Common myeloid progenitor, CD34-positive (primary cell): ENCODE measurements around the gene EXTL2.
"Not testable (repeated sequence)": the region's sequence is repeated elsewhere in the genome, so short reads cannot be mapped to it uniquely, and the experiment has no call there.

Source experiments
- CTCF ChIA-PET: fragments of 350-600 bp; sonication (Branson Sonifier 250); formaldehyde crosslinking; loops from one replicate; lab custom pipeline; 2021; ENCODE audit warnings: antibody characterized with exemption; lab: Charles Lee
- POLR2A ChIA-PET: fragments of 350-600 bp; sonication (Branson Sonifier 250); formaldehyde crosslinking; loops from one replicate; lab custom pipeline; 2021; ENCODE audit warnings: antibody characterized with exemption; lab: Charles Lee
- DNase-seq, 3 donors: peaks; one replicate each; pipeline versions ENCODE4 v3.0.0 to v3.0.0-alpha.2; 2013
- H3K27ac ChIP-seq, 2 experiments: 1 replicate in 1 of 2; 2 replicates in 1 of 2; pipeline ENCODE4 v1.7.0; 2013; ENCODE audit warnings: inconsistent platforms in 2 of 2, low read length in 2 of 2, mild to moderate bottlenecking in 2 of 2, low read depth in 1 of 2, moderate library complexity in 1 of 2; ENCODE audit not compliant: severe bottlenecking in 2 of 2, insufficient read depth in 1 of 2, poor library complexity in 1 of 2
- H3K27me3 ChIP-seq, 5 experiments: replicated peaks in 2 of 5; 1 replicate in 3 of 5; 2 replicates in 2 of 5; pipeline versions ENCODE4 v1.6.1 to v1.7.0; 2013; ENCODE audit warnings: low read length in 4 of 5, mild to moderate bottlenecking in 2 of 5, moderate library complexity in 2 of 5, inconsistent platforms in 1 of 5; ENCODE audit not compliant: insufficient read depth in 5 of 5, control insufficient read depth in 4 of 5
- H3K36me3 ChIP-seq, 4 experiments: 1 replicate in 2 of 4; 2 replicates in 2 of 4; pipeline versions ENCODE4 v1.6.1 to v1.7.0; 2013; ENCODE audit warnings: low read length in 3 of 4, control low read depth in 1 of 4, mild to moderate bottlenecking in 1 of 4; ENCODE audit not compliant: control insufficient read depth in 4 of 4, insufficient read depth in 4 of 4
- H3K4me1 ChIP-seq, 4 experiments: 1 replicate in 3 of 4; 2 replicates in 1 of 4; pipeline versions ENCODE4 v1.6.1 to v1.7.1; 2013; ENCODE audit warnings: low read length in 3 of 4, mild to moderate bottlenecking in 3 of 4, control low read depth in 1 of 4, inconsistent platforms in 1 of 4, moderate library complexity in 1 of 4; ENCODE audit not compliant: control insufficient read depth in 4 of 4, insufficient read depth in 4 of 4; ENCODE audit errors: control extremely low read depth in 1 of 4
- H3K4me3 ChIP-seq, 7 experiments: 1 replicate in 4 of 7; 2 replicates in 3 of 7; pipeline versions ENCODE4 v1.5.1 to v1.7.0; 2013; ENCODE audit warnings: mild to moderate bottlenecking in 7 of 7, low read length in 6 of 7, moderate library complexity in 6 of 7, inconsistent platforms in 2 of 7, low read depth in 2 of 7, control low read depth in 1 of 7; ENCODE audit not compliant: insufficient read depth in 4 of 7, control insufficient read depth in 1 of 7; ENCODE audit errors: extremely low read depth in 1 of 7
- H3K9me3 ChIP-seq, 5 experiments: 1 replicate in 4 of 5; 2 replicates in 1 of 5; pipeline versions ENCODE4 v1.6.1 to v1.7.1; 2013; ENCODE audit warnings: low read length in 4 of 5, mild to moderate bottlenecking in 2 of 5, inconsistent platforms in 1 of 5, low read depth in 1 of 5, moderate library complexity in 1 of 5; ENCODE audit not compliant: control insufficient read depth in 4 of 5, insufficient read depth in 2 of 5; ENCODE audit errors: control extremely low read depth in 1 of 5
- WGBS: methylation state at CpG from one replicate; pipeline ENCODE4 v1.1.5; 2013; ENCODE audit not compliant: insufficient coverage; 5-methylcytosine and 5-hydroxymethylcytosine counted together

EXTL2 gene

DNA sequence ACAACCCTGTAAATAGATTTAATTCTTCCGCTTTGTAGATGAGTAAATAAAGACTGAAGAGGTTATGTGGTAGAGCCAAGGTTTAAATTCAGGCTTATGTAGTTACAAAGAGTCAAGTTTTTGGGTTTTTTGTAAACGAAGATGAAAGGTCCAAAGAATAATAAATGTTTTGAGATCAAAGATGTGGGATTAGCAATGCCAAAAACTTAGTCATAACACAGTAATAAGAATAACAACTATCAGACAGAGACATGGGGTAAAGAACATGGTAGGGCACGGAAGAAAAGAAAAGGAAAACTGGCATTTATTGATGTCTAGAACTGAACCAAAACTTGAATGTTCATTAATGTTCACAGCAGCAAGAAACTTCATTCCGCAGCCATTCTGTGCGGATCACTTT, 42.9 kb downstream of the EXTL2 start:
- H3K4me1 ChIP-seq, result peaks cover 0 to 3% (median 0%) of the 10 kb centered on the region in 4 experiments
- H3K9me3 ChIP-seq, result no peaks in the 10 kb centered on the region
- H3K27ac ChIP-seq, result no peak overlapping the region
- no peaks in the 10 kb centered on the region for H3K27me3 ChIP-seq
- H3K4me3 ChIP-seq, result no peak overlapping the region
- WGBS, result no CpG with 5 or more reads among the region's 5 CpGs
- CTCF ChIA-PET, result interaction anchor here (0.7 kb wide), 1 partner anchor 391 kb away, joined by 3 read pairs; no protein-coding TSS in a partner anchor
- H3K36me3 ChIP-seq, result no peaks in the 10 kb centered on the region
- POLR2A ChIA-PET, result no interaction called here
- DNase-seq, result no peak

DNA sequence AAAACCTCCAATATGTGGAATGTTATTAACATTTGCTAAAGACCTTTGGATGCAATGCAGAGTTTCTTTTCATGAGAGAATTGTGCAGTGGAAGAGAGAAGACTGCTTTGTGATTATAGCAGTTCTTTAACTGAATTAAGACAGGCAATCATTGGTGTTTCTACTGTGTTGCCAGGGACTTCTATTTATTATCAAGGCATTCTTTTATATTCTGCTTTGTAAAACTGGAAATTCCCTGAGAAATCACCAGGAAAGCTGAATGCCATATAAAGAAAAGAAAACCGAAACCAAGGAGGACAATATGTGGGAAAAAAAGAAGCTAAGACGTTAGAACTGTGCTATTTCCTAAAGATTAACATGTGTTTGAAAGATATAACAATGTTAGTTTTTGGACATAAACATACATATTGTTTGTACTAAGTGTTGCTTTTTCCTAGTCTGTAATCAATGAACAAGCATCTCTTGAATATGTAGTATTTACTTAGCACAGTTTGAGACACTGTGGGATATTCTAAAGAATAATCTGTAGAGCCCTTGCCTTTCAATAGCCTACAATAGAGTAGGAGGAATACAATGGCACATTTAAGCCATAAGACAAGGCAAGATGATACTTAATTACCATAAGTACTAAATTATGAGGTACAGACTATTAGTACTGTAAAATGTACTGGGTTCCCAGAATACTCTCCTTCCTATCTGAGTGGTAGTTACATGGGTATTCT, 47.1 kb downstream of the EXTL2 start:
- Histone ChIP-seq H3K27me3 (no peaks in the 10 kb centered on the region), H3K4me1 (peaks cover 0 to 3% (median 0%) of the 10 kb centered on the region in 4 experiments), H3K36me3 (no peaks in the 10 kb centered on the region), H3K4me3 (peak overlapping the region in 4 of 7 experiments; percentile 2 to 62 (median 47)), H3K27ac (no peak overlapping the region), H3K9me3 (peaks cover 0 to 4% (median 0%) of the 10 kb centered on the region in 5 experiments)
- ChIA-PET CTCF (interaction anchor here (0.7 to 2.0 kb wide), 2 partner anchors 20 to 386 kb away, joined by 3 to 7 read pairs; no protein-coding TSS in a partner anchor), POLR2A (no interaction called here)
- 0% methylated on average over 1 of the region's 2 CpGs for WGBS
- peak in 1 of 3 donors; percentile 5 for DNase-seq

DNA sequence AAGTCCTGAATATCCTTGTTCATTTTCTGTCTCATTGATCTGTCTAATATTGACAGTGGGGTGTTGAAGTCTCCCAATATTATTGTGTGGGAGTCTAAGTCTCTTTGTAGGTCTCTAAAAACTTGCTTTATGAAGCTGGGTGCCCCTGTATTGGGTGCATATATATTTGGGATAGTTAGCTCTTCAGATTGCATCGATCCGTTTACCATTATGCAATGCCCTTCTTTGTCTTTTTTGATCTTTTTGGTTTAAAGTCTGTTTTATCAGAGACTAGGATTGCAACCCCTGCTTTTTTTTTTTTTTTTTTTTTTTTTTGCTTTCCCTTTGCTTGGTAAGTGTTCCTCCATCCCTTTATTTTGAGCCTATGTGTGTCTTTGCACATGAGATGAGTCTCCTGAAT, 51.5 kb downstream of the EXTL2 start:
- no CpG with 5 or more reads among the region's 2 CpGs for WGBS
- H3K27me3 ChIP-seq, H3K4me1 ChIP-seq, H3K9me3 ChIP-seq, H3K27ac ChIP-seq, DNase-seq, CTCF ChIA-PET, POLR2A ChIA-PET, H3K36me3 ChIP-seq, H3K4me3 ChIP-seq: not testable (repeated sequence)

DNA sequence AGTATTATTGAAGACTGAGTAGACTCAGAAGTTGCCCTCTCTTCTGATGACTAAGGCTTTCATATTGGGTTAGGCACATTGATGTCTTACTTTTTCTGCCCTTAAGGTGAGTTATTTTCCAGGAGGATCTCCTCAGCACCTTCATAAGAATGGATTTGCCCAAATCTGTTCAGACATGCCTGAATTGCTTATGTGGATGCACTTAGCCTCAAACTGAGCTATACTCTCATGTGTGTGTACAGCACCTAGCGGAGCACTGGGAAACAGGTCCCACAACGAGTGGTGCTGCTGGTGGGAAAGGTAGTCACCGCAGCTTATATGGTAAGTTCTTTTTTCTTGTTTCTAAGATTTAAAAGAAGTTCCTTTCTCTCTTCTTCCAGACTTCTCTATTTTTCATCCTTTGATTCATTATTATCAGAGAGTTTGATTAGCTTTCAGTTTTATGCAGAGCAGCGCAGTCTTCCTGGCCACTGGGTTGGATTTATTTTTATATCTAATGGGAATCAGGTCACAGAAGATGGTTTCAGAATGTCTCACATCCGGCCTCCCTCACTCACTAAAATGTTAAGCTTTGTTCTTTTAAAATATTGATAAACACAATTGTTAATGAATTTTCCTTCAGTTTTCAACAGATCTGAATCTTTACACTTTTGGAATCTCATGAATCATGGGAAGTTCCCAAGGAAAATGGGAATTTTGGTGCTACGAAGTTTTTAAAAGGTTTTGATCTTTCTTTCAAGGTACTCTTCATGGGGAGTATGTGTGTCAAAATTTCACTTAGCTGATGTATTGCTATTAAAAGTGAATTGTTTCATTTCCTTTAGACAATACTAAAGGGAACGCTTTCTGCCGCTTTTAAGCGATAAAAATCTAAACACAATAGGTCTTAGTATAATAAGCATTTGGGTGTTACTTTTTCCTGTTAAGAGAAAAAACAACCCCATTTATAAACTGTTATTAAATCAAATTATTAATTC, 58.5 kb downstream of the EXTL2 start:
- WGBS, result 100% methylated on average over 1 of the region's 9 CpGs
- POLR2A ChIA-PET, result no interaction called here
- H3K9me3 ChIP-seq, result peaks cover 0 to 6% (median 0%) of the 10 kb centered on the region in 5 experiments
- no peak overlapping the region for H3K27ac ChIP-seq
- no peaks in the 10 kb centered on the region for H3K36me3 ChIP-seq
- H3K4me3 ChIP-seq, result no peak overlapping the region
- CTCF ChIA-PET, result no interaction called here
- H3K4me1 ChIP-seq, result no peaks in the 10 kb centered on the region
- DNase-seq, result no peak
- no peaks in the 10 kb centered on the region for H3K27me3 ChIP-seq

DNA sequence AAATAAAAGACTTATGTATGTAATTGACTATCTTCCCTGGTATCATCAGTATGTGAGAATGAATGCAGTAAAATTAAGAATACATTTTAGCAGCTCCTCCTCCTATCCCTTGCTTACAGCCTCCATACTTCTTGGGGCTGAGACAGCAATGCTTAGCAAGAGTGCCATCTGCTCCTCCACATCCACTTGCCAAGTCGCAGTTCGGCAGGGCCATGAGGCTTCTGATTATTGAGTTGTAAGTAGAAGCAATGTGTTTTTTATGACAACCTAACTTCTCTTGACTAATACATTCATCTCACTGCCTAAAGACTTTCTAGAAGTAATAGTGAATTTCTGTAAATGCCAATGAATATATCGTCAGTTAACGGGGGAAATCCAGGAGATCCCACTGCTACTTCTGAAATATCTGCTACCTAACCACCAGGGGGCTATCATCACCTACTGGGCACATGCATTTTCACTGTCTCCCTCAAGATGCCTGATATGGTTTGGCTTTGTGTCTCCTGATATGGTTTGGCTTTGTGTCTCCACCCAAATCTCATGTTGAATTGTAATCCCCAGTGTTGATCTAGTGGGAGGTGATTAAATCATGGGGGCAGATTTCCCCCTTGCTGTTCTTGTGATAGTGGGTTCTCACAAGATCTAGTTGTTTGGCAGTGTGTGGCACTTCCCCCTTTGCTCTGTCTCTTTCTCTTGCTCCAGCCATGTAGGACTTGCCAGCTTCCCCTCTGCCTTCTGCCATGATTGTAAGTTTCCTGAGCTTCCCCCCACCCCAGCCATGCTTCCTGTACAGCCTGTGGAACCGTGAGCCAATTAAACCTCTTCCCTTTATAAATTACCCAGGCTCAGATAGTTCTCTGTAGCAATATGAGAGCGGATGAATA, 59.6 kb downstream of the EXTL2 start:
- peaks cover 0 to 6% (median 0%) of the 10 kb centered on the region in 5 experiments for H3K9me3 ChIP-seq
- H3K36me3 ChIP-seq, result no peaks in the 10 kb centered on the region
- no peak overlapping the region for H3K4me3 ChIP-seq
- H3K27me3 ChIP-seq, result no peaks in the 10 kb centered on the region
- POLR2A ChIA-PET, result no interaction called here
- no peaks in the 10 kb centered on the region for H3K4me1 ChIP-seq
- WGBS, result 86% methylated on average over 1 of the region's 6 CpGs
- no peak overlapping the region for H3K27ac ChIP-seq
- CTCF ChIA-PET, result interaction anchor here (0.8 kb wide), 1 partner anchor 20 kb away, joined by 3 read pairs; no protein-coding TSS in a partner anchor
- peak in 2 of 3 donors; percentile 13 to 34 for DNase-seq

DNA sequence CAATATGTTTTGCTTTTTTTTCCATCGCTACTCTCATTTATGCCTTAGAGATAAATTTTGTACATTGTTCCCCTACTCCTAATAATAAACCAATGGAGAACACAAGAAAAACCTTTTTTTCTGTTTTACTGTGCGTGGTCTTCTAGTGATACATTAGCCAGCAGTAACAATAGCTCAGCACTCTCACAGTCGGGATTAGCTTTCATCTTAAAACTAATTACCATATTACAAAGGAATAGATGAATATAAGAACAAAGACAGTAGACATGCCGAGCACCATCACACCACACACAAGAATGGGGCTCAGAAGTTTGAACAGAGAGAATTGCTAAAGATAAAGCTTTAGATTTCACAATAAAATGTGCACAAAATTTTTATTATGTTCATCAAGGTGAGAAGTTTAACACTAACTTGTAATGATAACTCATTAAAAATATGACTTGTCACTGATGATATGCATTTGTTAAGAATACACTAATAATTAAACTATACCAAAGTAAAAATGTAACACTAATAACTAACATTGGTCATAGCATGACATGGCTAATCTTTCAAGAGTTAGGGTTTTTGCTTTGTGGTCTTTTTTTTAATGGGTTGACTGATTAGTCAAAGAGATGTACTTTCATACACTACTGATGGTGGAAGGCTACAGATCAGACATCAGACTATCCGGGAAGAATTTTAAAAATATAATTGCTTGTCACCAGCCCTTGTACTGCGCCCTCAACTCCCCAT, 61.8 kb downstream of the EXTL2 start:
- ChIA-PET CTCF (no interaction called here), POLR2A (no interaction called here)
- no peaks in the 10 kb centered on the region for H3K36me3 ChIP-seq
- 100% methylated on average over 3 of the region's 6 CpGs for WGBS
- no peak for DNase-seq
- peaks cover 0 to 6% (median 0%) of the 10 kb centered on the region in 5 experiments for H3K9me3 ChIP-seq
- no peak overlapping the region for H3K4me3 ChIP-seq
- no peak overlapping the region for H3K27ac ChIP-seq
- H3K4me1 ChIP-seq, result no peaks in the 10 kb centered on the region
- H3K27me3 ChIP-seq, result no peaks in the 10 kb centered on the region
